H9 (cell line): ENCODE results near the gene NRXN2. TPM values are rescaled to one million over a fixed set of nuclear protein-coding genes. Genes with fewer than 3 reads are reported as not detected.

Source experiments
- DNase-seq: peaks from one replicate; pipeline ENCODE4 v3.0.0-alpha.2; 2017
- H2AFZ ChIP-seq: one replicate; pipeline ENCODE4 v1.6.1; 2013; ENCODE audit warnings: mild to moderate bottlenecking, low read length, control low read depth, moderate library complexity
- H2AK5ac ChIP-seq: 2 replicates; pipeline ENCODE4 v1.6.1; 2013; ENCODE audit warnings: low read length, control low read depth, mixed read lengths; ENCODE audit not compliant: insufficient read length
- H2BK120ac ChIP-seq: one replicate; pipeline ENCODE4 v1.6.1; 2013; ENCODE audit warnings: low read depth, mild to moderate bottlenecking, low read length, control low read depth, inconsistent platforms; ENCODE audit not compliant: poor library complexity, severe bottlenecking
- H2BK12ac ChIP-seq: 2 replicates; pipeline ENCODE4 v1.6.1; 2013; ENCODE audit warnings: low read length, control low read depth, mixed read lengths, low read depth; ENCODE audit not compliant: insufficient read length
- H2BK15ac ChIP-seq: 2 replicates; pipeline ENCODE4 v1.6.1; 2013; ENCODE audit warnings: low read depth, low read length, control low read depth
- H2BK20ac ChIP-seq: one replicate; pipeline ENCODE4 v1.6.1; 2013; ENCODE audit warnings: low read depth, mild to moderate bottlenecking, low read length, control low read depth, inconsistent platforms; ENCODE audit not compliant: poor library complexity, severe bottlenecking
- H2BK5ac ChIP-seq: 2 replicates; pipeline ENCODE4 v1.6.1; 2013; ENCODE audit warnings: low read length, control low read depth, mixed read lengths; ENCODE audit not compliant: insufficient read length
- H3K14ac ChIP-seq: 2 replicates; pipeline ENCODE4 v1.6.1; 2013; ENCODE audit warnings: low read length, control low read depth; ENCODE audit not compliant: insufficient read depth
- H3K18ac ChIP-seq: 2 replicates; pipeline ENCODE4 v1.6.1; 2013; ENCODE audit warnings: low read depth, mild to moderate bottlenecking, mixed read lengths, low read length, control low read depth; ENCODE audit not compliant: insufficient read length
- H3K23ac ChIP-seq: 2 replicates; pipeline ENCODE4 v1.6.1; 2013; ENCODE audit warnings: low read length, control low read depth, mixed read lengths, low read depth; ENCODE audit not compliant: insufficient read length
- H3K23me2 ChIP-seq: 2 replicates; pipeline ENCODE4 v1.6.1; 2013; ENCODE audit warnings: low read depth, mild to moderate bottlenecking, mixed read lengths, low read length, control low read depth; ENCODE audit not compliant: insufficient read length, poor library complexity, severe bottlenecking
- H3K27ac ChIP-seq: 2 replicates; pipeline ENCODE4 v1.5.1; 2013; ENCODE audit warnings: low read length, control low read depth, mixed read lengths, low read depth; ENCODE audit not compliant: insufficient read length
- H3K27me3 ChIP-seq: 2 replicates; pipeline ENCODE4 v1.6.1; 2013; ENCODE audit warnings: low read length, control low read depth, inconsistent platforms; ENCODE audit not compliant: insufficient read depth
- H3K4ac ChIP-seq: 2 replicates; pipeline ENCODE4 v1.6.1; 2013; ENCODE audit warnings: low read depth, mild to moderate bottlenecking, control low read depth, inconsistent platforms, low read length, moderate library complexity
- H3K4me1 ChIP-seq: 2 replicates; pipeline ENCODE4 v1.6.1; 2013; ENCODE audit warnings: low read length, control low read depth, inconsistent platforms; ENCODE audit not compliant: insufficient read depth
- H3K4me2 ChIP-seq: 2 replicates; pipeline ENCODE4 v1.6.1; 2013; ENCODE audit warnings: low read length, control low read depth, mixed read lengths; ENCODE audit not compliant: insufficient read length, insufficient read depth
- H3K56ac ChIP-seq: 2 replicates; pipeline ENCODE4 v1.6.1; 2013; ENCODE audit warnings: low read depth, mild to moderate bottlenecking, mixed read lengths, low read length, control low read depth; ENCODE audit not compliant: insufficient read length
- H3K79me1 ChIP-seq: 2 replicates; pipeline ENCODE4 v1.6.1; 2013; ENCODE audit warnings: low read depth, mild to moderate bottlenecking, moderate library complexity, low read length, control low read depth, inconsistent platforms; ENCODE audit not compliant: insufficient read depth, poor library complexity, severe bottlenecking
- H3K79me2 ChIP-seq: 2 replicates; pipeline ENCODE4 v1.6.1; 2013; ENCODE audit warnings: low read length, control low read depth, inconsistent platforms; ENCODE audit not compliant: insufficient read depth
- H3K9ac ChIP-seq: 2 replicates; pipeline ENCODE4 v1.6.1; 2013; ENCODE audit warnings: low read length, control low read depth, mixed read lengths; ENCODE audit not compliant: insufficient read length; ENCODE audit errors: extremely low read depth
- H3K9me3 ChIP-seq: one replicate; pipeline ENCODE4 v1.6.1; 2013; ENCODE audit warnings: low read depth, low read length, inconsistent platforms; ENCODE audit not compliant: control insufficient read depth
- H3T11ph ChIP-seq: one replicate; pipeline ENCODE4 v1.6.1; 2013; ENCODE audit warnings: mild to moderate bottlenecking, low read length, control low read depth, inconsistent platforms
- H4K20me1 ChIP-seq: one replicate; pipeline ENCODE4 v1.6.1; 2013; ENCODE audit not compliant: control insufficient read depth, insufficient read length, insufficient read depth
- H4K5ac ChIP-seq: 2 replicates; pipeline ENCODE4 v1.6.1; 2013; ENCODE audit warnings: low read depth, mild to moderate bottlenecking, mixed read lengths, low read length, control low read depth; ENCODE audit not compliant: insufficient read length
- H4K8ac ChIP-seq: replicated peaks from 2 replicates; pipeline ENCODE4 v1.6.1; 2013; ENCODE audit warnings: low read length, control low read depth, mixed read lengths, low read depth; ENCODE audit not compliant: insufficient read length
- H4K91ac ChIP-seq: 2 replicates; pipeline ENCODE4 v1.6.1; 2013; ENCODE audit warnings: low read depth, mild to moderate bottlenecking, moderate library complexity, mixed read lengths, low read length, control low read depth; ENCODE audit not compliant: insufficient read length
- H3K27ac Mint-ChIP-seq, 3 experiments: 2 replicates in 2 of 3; 3 replicates in 1 of 3; pipeline ENCODE4 v1.8.0; 2020 to 2021; ENCODE audit warnings: mixed read lengths in 3 of 3, mild to moderate bottlenecking in 1 of 3, moderate library complexity in 1 of 3
- H3K27me3 Mint-ChIP-seq: 2 replicates; pipeline ENCODE4 v1.8.0; 2021; ENCODE audit warnings: low read depth, mild to moderate bottlenecking, moderate library complexity, mixed read lengths
- H3K36me3 Mint-ChIP-seq, 3 experiments: 2 replicates in 2 of 3; 3 replicates in 1 of 3; pipeline ENCODE4 v1.8.0; 2020 to 2021; ENCODE audit warnings: low read depth in 3 of 3, mixed read lengths in 3 of 3; ENCODE audit not compliant: insufficient read depth in 1 of 3
- H3K4me1 Mint-ChIP-seq, 2 experiments: 2 replicates each; pipeline ENCODE4 v1.8.0; 2020; ENCODE audit warnings: mixed read lengths in 2 of 2
- H3K4me3 Mint-ChIP-seq, 2 experiments: 2 replicates in 1 of 2; 3 replicates in 1 of 2; pipeline ENCODE4 v1.8.0; 2020 to 2021; ENCODE audit warnings: mild to moderate bottlenecking in 2 of 2, mixed read lengths in 2 of 2, moderate library complexity in 1 of 2
- H3K9me3 Mint-ChIP-seq, 2 experiments: 2 replicates in 1 of 2; 3 replicates in 1 of 2; pipeline ENCODE4 v1.8.0; 2020; ENCODE audit warnings: mild to moderate bottlenecking in 2 of 2, mixed read lengths in 2 of 2, moderate library complexity in 1 of 2
- CTCF ChIP-seq: fragments of 200-600 bp; sonication (generic); conservative IDR thresholded peaks from 3 replicates; pipeline ENCODE4 v1.8.0; 2021; ENCODE audit warnings: antibody characterized with exemption, mild to moderate bottlenecking
- WGBS: extraction: QIAGEN DNeasy Blood & Tissue Kit; methylation state at CpG from one replicate; pipeline ENCODE4 v1.1.7; 2013; ENCODE audit warnings: missing lambda C conversion rate, low lambda C conversion rate, mixed read lengths; ENCODE audit not compliant: insufficient read length; ENCODE audit errors: extremely low coverage; 5-methylcytosine and 5-hydroxymethylcytosine counted together
- total RNA-seq: library from RNA; stranded (reverse); gene quantifications from 2 replicates; pipeline ENCODE4 v1.2.1, GENCODE V29; 2021

The NRXN2 gene
- total RNA-seq, 1 experiment from 2014 or later: 3.9 TPM

DNA sequence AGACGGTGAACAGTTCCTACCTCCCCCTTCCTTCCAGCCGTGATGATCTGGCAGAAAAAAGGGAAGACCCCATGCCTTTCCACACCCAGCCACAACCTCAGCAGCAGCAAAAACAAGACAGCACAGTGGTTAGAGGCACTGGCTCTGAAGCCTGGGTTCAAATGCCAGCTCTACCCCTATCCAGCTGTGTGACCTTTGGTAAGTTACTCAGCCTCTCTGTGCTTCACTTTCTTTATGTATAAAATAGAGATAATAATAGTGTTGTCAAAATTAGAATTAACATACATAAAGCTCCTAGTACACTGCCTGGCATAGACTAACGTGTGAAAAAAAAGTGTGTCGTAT, 4.2 kb downstream of the NRXN2 start:
- peaks cover 10% of the 10 kb centered on the region; the same call in 1 of the 2 replicates for H3K27me3 ChIP-seq
- H3K27ac Mint-ChIP-seq: no peak overlapping the region; a peak in 1 of 7 replicates
- H3K79me2 ChIP-seq: no peaks in the 10 kb centered on the region
- WGBS: no CpG with 5 or more reads among the region's 4 CpGs
- H2BK12ac ChIP-seq: no peak overlapping the region
- no peak overlapping the region for H2AK5ac ChIP-seq
- no peak overlapping the region for H2BK15ac ChIP-seq
- no peak overlapping the region for H3K56ac ChIP-seq
- no peak for DNase-seq
- H4K91ac ChIP-seq: no peak overlapping the region
- no peak overlapping the region for H2BK5ac ChIP-seq
- no peak overlapping the region for H2AFZ ChIP-seq
- H3K79me1 ChIP-seq: no peaks in the 10 kb centered on the region
- no peak overlapping the region for H3K9ac ChIP-seq
- no peaks in the 10 kb centered on the region; a peak in 2 of 5 replicates for H3K9me3 Mint-ChIP-seq
- no peak overlapping the region for H4K8ac ChIP-seq
- no peak overlapping the region for H3K14ac ChIP-seq
- no peak overlapping the region for H4K5ac ChIP-seq
- peaks cover 4 to 54% of the 10 kb centered on the region in 2 experiments for H3K4me1 Mint-ChIP-seq
- no peak overlapping the region for H3K4me2 ChIP-seq
- H3K27ac ChIP-seq: no peak overlapping the region
- no peak for TF ChIP-seq CTCF
- H3K4ac ChIP-seq: no peak overlapping the region
- H3K4me3 Mint-ChIP-seq: no peak overlapping the region; a peak in 1 of 5 replicates
- H3K18ac ChIP-seq: no peak overlapping the region
- H2BK20ac ChIP-seq: no peak overlapping the region
- no peaks in the 10 kb centered on the region for H3K36me3 Mint-ChIP-seq
- H4K20me1 ChIP-seq: peaks cover 3% of the 10 kb centered on the region
- H3K23me2 ChIP-seq: no peaks in the 10 kb centered on the region
- H2BK120ac ChIP-seq: no peak overlapping the region
- H3K27me3 Mint-ChIP-seq: peaks cover 92% of the 10 kb centered on the region
- no peak overlapping the region for H3K23ac ChIP-seq
- H3K4me1 ChIP-seq: no peaks in the 10 kb centered on the region
- H3K9me3 ChIP-seq: no peaks in the 10 kb centered on the region
- H3T11ph ChIP-seq: no peak overlapping the region
